Activated CD4-positive, alpha-beta T cell treated with anti-CD3 and anti-CD28 coated beads, Interleukin-2, Interleukin-4, amounts not matched to agents 100 ng/mL and 50 ng/mL, durations not matched to agents 16 hours and 8 hours (primary cell): ENCODE results near the gene DBN1.

ENCODE experiments used
- DNase-seq: peaks from one replicate; pipeline ENCODE4 v3.0.0-alpha.2; 2020; ENCODE audit warnings: low spot score

DBN1 gene

GRCh38 chr5:177472460-177473442 lies 683 bp downstream of the DBN1 start:
- peak; percentile 25 for DNase-seq

- DNase-seq, result no peak
These were observed 1.7 kb downstream of the DBN1 start for GRCh38 chr5:177471610-177472356.

- DNase-seq, result no peak
These were observed 2.5 kb downstream of the DBN1 start for GRCh38 chr5:177470759-177471536.

- DNase-seq, result no peak
These were observed 3.5 kb downstream of the DBN1 start for GRCh38 chr5:177469750-177470525.

- DNase-seq, result no peak
These were observed 4.5 kb downstream of the DBN1 start for GRCh38 chr5:177468685-177469628.

GRCh38 chr5:177468329-177468684 lies 5.1 kb downstream of the DBN1 start:
- no peak for DNase-seq

- DNase-seq, result no peak
These were observed 6.0 kb downstream of the DBN1 start for GRCh38 chr5:177467436-177467835.

GRCh38 chr5:177466861-177467260 lies 6.6 kb downstream of the DBN1 start:
- DNase-seq, result no peak

GRCh38 chr5:177465044-177465443 lies 8.4 kb downstream of the DBN1 start:
- DNase-seq, result no peak

GRCh38 chr5:177462021-177462670 lies 11.3 kb downstream of the DBN1 start:
- DNase-seq, result no peak

- no peak for DNase-seq
These were observed 13.4 kb downstream of the DBN1 start for GRCh38 chr5:177459819-177460628.

- no peak for DNase-seq
These were observed 14.1 kb downstream of the DBN1 start for GRCh38 chr5:177459357-177459756.

GRCh38 chr5:177458912-177459350 lies 14.5 kb downstream of the DBN1 start:
- no peak for DNase-seq

- DNase-seq, result no peak
These were observed 15.4 kb downstream of the DBN1 start for GRCh38 chr5:177457852-177458681.

- peak; percentile 73 for DNase-seq
These were observed 16.2 kb downstream of the DBN1 start for GRCh38 chr5:177456976-177457851.

- DNase-seq, result no peak
These were observed 16.9 kb downstream of the DBN1 start for GRCh38 chr5:177456591-177456964.
